GM18909 (cell line): Measurements from ENCODE around the gene SHISA9.
"Not testable (repeated sequence)": the region's sequence is repeated elsewhere in the genome, so short reads cannot be mapped to it uniquely, and the experiment has no call there.

Source experiments
- ATAC-seq: cut with Tn5 transposase; IDR thresholded peaks from one replicate; pipeline ENCODE4 v1.9.1; 2021; ENCODE audit warnings: mild to moderate bottlenecking; ENCODE audit not compliant: unreplicated experiment, poor library complexity

The SHISA9 gene

GRCh38 chr16:12899529-12900143, 1.8 kb upstream of the SHISA9 start:
- ATAC-seq: no peak

GRCh38 chr16:12900156-12900555, 1.2 kb upstream of the SHISA9 start:
- ATAC-seq: no peak

GRCh38 chr16:12900599-12901203, 697 bp upstream of the SHISA9 start:
- no peak for ATAC-seq

GRCh38 chr16:12901204-12901596, 198 bp upstream of the SHISA9 start:
- no peak for ATAC-seq

- no peak for ATAC-seq
These were observed 1.3 kb downstream of the SHISA9 start for GRCh38 chr16:12902511-12903372.

GRCh38 chr16:12903407-12904328, 2.3 kb downstream of the SHISA9 start:
- ATAC-seq: no peak

- ATAC-seq: no peak
These were observed 2.9 kb downstream of the SHISA9 start for GRCh38 chr16:12904329-12904671.

GRCh38 chr16:12906271-12906670, 4.9 kb downstream of the SHISA9 start:
- ATAC-seq: no peak

- ATAC-seq: no peak
These were observed 5.5 kb downstream of the SHISA9 start for GRCh38 chr16:12906765-12907516.

GRCh38 chr16:12907670-12908233, 6.4 kb downstream of the SHISA9 start:
- ATAC-seq: no peak

- ATAC-seq: no peak
These were observed 15.8 kb downstream of the SHISA9 start for GRCh38 chr16:12917246-12917645.

- no peak for ATAC-seq
These were observed 16.3 kb downstream of the SHISA9 start for GRCh38 chr16:12917653-12918052.

GRCh38 chr16:12920739-12921138, 19.3 kb downstream of the SHISA9 start:
- ATAC-seq: no peak

- ATAC-seq: not testable (repeated sequence)
These were observed 22.2 kb downstream of the SHISA9 start for GRCh38 chr16:12923640-12924039.

- no peak for ATAC-seq
These were observed 23.8 kb downstream of the SHISA9 start for GRCh38 chr16:12925026-12925800.

- no peak for ATAC-seq
These were observed 26.2 kb downstream of the SHISA9 start for GRCh38 chr16:12927591-12927990.

- ATAC-seq: no peak
These were observed 29.5 kb downstream of the SHISA9 start for GRCh38 chr16:12930881-12931280.

GRCh38 chr16:12936391-12936790, 35.0 kb downstream of the SHISA9 start:
- no peak for ATAC-seq

- no peak for ATAC-seq
These were observed 40.5 kb downstream of the SHISA9 start for GRCh38 chr16:12941896-12942295.
